A204.1 (cell line): ENCODE data around the gene CSAD.
"Not testable (repeated sequence)": the region's sequence is repeated elsewhere in the genome, so short reads cannot be mapped to it uniquely, and the experiment has no call there.

Source experiments
- FAIRE-seq: peaks from 2 replicates; lab custom pipeline; 2012; peaks lifted over from hg19 to GRCh38; lab: Jason Lieb, UNC

Gene CSAD

GRCh38 chr12:53177447-53177846 is 3.3 kb downstream of the CSAD start:
- not testable (repeated sequence) for FAIRE-seq

DNA sequence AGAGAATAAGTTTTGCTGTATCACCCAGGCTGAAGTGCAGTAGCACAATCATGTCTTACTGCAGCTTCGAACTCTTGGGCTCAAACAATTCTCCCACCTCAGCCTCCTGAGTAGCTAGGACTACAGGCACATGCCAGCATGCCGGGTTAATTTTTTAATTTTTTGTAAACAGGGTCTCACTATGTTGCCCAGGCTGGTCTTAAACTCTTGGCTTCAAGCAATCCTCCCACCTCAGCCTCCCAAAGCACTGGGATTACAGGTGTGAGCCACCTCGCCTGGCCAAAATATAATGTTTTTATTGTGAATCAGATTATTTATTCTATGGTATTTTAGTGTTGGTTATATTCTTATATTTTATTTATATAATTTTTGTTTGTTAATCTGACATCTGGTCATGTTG is 4.0 kb downstream of the CSAD start:
- no peak for FAIRE-seq

DNA sequence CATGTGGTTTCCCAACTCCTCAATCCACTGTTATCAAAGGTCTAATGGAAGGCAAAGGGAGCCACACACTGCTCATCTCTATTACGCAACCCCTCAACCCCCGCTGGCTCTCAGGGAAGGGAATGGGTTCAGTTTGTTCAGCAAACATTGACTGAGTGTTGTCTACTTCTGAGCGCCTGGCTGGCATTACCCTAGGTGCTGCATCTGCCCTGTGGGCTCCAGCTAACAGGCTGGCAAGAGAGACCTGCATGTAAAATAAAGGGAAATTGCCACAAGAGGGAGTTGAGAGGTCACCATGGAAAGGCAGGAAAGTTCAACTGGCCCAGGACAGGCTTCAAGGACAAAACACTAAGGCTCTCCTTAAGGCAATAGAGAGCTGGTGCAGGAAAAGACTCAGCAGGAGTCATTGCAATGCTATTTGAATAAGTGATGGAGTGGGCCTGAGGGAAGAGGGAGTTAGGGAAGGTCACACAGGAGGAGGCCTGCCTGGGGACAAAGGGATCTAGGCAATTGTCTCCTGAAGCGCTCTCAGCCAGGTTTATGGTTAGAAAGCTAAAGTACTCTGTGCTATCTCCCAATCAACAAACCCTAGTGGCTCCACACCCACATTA is 5.7 kb downstream of the CSAD start:
- peak; percentile 34 for FAIRE-seq

- FAIRE-seq = no peak
These were observed 7.5 kb downstream of the CSAD start for GRCh38 chr12:53173085-53173715.

DNA sequence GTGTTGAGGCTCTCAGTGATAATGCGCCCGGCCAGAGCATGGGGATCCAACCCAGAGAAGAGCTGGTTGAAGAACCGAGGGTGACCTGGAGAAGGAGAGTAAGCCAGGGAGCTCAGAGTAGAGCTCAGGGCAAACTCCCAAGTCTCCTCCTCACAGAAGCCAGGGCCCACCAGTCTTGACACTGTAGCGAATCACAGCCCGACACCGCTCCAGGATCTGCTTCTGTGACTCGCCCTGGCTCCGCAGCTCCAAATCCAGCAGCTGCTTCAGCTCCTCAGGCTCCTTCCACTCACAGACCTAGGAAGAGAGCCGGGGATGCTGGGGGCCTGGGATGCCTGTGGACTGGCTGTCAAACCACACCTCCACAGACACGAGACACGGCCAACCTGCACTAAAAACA is 8.4 kb downstream of the CSAD start:
- no peak for FAIRE-seq

DNA sequence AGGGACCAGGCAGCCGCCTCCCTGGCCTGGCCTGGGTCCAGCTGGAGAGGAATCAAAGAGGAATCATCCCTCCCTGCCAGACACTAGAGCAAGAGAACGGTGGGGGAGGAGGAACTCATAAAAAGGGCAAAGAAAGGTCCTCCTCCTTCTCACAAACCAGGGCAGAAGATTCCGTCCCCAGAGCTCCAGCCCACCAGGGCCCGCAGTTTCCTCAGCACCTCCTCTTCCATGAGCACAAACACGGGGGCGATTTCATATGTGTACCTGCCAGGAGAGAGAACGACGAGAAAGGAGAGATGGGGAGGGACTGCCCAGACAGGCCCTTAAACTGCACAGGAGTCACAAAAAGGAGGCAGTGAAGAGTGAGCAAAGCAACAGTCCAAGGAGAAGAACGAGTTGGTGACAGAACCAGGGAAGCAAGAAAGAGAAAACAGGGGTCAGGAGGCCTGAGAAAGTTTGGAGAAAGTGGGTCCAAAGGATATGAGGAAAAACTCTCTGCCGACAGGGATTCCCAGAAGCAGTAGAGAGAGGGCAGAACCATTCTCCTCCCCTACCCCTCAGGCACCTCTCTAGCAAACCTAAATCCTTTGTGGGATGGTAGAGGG is 8.9 kb downstream of the CSAD start:
- no peak for FAIRE-seq

DNA sequence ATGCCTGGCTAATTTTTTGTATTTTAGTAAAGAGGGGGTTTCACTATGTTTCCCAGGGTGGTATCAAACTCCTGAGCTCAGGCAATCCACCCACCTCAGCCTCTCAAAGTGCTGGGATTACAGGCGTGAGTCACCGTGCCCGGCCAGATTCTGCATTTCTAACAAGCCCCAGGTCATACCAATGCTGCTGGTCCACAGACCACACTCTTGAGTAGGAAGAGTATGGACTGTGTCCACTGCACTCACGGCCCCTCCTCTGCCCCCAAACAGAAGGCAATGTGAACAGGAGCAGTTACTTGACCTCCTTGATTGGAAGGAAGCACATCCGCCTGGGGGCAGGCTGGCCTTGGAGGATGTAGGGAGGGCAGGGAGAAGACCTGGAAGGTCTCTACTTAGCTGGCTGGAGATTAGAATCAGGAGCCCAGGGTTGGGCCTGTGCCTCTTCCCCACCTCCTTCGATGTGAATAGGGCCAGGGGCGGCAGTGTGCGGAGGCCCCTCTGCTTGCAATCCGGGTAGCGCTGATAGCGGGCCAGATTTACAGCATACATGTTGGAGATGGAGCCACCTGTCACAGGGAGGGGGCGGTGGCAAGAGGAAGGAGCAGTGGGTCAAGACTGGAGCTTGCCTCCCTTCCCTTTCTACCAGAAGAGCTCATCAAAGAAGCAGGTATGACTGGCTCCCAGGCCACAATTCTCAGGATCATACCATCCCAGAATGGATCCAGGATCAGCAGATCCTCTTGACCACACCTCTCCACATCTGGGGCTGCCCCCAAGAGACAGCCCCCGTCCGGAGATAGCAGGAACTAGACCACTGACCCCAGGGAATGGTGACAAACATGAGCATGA is 9.6 kb downstream of the CSAD start:
- FAIRE-seq = no peak

- no peak for FAIRE-seq
These were observed 10.5 kb downstream of the CSAD start for GRCh38 chr12:53170215-53170614.

GRCh38 chr12:53169644-53170043 is 11.1 kb downstream of the CSAD start:
- FAIRE-seq = no peak

- FAIRE-seq = no peak
These were observed 13.9 kb downstream of the CSAD start for GRCh38 chr12:53166837-53167236.

DNA sequence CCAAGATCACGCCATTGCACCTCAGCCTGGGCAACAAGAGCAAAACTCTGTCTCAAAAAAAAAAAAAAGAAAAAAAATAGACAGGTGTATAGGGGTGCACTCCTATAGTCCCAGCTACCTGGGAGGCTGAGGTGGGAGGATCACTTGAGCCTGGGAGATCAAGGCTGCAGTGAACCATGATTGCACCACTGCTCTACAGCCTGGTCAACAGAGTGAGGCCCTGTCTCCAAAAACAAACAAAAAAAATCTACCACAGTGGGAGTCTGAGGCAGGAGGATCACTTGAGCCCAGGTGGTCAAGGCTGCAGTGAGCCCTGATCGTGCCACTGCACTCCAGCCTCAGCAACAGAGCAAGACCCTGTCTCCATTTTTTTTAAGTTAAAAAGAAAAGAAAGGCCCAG is 17.7 kb downstream of the CSAD start:
- not testable (repeated sequence) for FAIRE-seq

DNA sequence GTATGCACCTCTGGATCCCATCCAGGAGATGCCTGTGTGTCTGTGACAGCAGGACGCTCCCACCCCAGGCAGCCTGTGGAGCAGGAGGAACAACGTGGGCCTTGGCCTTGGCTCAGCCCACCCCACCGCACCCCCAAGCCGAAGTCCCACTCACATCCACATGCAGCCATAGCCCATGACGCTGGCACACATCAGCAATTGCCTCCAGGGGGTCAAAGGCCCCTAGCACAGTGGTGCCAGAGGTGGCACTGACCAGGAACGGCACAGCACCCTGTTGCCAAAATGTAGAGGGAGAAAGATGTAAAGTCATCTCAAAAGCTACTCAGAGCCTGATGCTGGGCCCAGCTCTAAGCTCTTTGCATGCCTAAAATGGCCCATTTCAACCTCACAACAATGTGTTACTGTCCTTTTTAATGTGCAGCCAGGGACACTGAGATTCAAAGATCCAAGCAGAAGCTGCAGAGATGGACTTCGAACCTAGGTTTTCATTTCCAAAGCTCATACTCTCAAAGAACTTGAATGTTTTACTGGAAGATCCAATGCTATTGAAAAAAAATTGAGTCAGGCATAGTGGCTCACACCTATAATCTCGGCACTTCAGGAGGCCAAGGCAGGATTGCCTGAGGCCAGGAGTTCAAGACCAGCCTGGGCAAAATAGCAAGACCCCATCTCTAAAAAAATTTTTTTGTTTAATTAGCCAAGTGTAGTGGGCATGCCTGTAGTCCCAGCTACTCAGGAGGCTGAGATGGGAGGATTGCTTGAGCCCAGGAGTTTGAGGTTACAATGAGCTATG is 19.4 kb downstream of the CSAD start:
- no peak for FAIRE-seq

DNA sequence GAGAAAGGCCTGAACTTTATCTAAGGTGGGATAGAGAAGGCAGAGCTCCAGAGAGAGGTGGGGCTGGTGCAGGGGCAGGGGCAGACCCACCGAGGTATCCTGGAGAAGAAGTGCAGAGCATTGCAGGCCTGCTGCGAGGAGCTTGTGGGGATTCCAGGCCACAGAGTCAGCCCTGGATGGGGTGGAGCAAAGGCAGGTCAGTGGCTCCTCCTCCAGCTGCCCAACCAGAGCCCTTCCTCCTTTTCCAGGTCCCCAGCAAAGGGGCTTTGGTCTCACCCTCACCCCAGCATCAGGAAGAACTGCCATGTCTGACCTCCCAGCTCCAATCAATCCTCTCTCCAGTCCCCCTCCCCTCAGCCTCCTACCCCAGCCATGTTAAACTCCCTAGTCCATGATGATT is 20.1 kb downstream of the CSAD start:
- no peak for FAIRE-seq

GRCh38 chr12:53160000-53160399 is 20.7 kb downstream of the CSAD start:
- FAIRE-seq = no peak

DNA sequence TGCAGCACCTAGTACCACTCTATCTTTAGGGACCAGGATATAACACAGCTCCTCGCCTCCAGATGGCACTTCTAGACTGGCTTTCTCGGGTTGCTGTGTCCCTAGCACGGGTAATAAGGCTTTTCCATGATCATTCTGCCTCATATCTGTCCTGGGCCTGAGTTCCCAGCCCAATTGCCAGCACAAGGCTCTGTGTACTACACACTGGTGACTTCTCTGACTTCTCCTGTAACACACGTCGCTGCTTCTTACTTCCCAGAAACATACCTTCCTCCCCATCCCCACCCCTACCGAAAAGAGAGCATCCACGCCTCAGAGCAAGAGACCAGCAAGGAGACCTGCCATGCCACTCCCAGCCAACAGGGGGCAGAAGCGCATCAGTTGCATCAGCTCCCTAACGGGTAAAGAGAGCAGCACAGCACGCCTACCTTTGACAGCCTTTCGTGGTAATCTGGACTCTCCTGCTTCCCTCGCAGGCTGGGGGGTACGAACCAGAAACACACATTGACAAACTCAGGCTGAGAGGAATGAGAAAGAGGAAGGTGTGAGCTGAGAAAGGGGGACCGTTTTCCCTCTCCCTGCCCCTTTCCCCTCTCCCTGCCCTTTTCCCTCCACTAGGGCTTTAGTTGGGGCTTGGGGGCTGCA is 21.4 kb downstream of the CSAD start:
- FAIRE-seq = no peak

GRCh38 chr12:53152390-53152789 is 28.3 kb downstream of the CSAD start:
- FAIRE-seq = no peak

DNA sequence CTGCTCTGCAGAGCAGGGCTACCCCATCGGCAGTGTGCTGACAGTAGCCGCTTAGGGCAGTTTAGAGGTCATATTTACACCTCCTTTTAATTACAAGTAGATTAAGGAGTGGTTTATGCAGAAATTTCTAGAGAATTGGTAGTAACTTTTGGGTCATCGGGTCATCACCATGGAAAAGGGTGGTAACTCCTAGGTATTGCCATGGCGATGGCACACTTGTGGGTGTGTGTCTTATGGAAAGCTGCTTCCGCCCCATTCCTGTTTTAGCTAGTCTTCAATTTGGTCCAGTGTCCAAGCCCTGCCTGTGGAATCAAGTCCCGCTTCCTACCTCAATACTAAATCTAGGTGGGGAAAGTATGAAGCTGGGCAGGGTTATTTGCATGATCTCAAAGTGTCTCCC is 29.7 kb downstream of the CSAD start:
- FAIRE-seq = no peak

DNA sequence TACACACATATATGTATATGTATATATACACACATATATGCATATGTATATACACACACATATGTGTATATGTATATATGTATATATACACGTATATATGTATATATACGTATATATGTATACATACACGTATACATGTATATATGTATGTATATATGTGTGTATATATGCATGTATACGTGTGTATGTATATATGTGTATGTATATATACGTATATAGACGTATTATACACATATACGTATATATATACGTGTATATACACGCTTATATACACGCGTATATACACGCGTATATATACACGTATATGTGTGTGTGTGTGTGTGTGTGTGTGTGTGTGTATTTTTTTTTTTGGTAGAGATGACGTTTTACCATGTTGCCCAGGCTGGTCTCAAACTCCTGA is 33.1 kb downstream of the CSAD start:
- peak; percentile 70 for FAIRE-seq

DNA sequence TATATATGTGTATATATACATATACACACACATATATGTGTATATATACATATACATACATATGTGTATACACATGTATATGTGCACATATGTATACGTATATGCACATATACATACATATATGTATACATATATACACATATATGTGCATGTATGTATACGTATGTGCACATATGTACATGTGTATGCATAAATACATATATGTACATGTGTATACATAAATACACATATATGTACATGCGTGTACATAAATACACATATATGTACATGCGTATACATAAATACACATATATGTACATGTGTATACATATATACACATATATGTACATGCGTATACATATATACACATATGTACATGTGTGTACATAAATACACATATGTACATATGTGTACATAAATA is 33.5 kb downstream of the CSAD start:
- no peak for FAIRE-seq

DNA sequence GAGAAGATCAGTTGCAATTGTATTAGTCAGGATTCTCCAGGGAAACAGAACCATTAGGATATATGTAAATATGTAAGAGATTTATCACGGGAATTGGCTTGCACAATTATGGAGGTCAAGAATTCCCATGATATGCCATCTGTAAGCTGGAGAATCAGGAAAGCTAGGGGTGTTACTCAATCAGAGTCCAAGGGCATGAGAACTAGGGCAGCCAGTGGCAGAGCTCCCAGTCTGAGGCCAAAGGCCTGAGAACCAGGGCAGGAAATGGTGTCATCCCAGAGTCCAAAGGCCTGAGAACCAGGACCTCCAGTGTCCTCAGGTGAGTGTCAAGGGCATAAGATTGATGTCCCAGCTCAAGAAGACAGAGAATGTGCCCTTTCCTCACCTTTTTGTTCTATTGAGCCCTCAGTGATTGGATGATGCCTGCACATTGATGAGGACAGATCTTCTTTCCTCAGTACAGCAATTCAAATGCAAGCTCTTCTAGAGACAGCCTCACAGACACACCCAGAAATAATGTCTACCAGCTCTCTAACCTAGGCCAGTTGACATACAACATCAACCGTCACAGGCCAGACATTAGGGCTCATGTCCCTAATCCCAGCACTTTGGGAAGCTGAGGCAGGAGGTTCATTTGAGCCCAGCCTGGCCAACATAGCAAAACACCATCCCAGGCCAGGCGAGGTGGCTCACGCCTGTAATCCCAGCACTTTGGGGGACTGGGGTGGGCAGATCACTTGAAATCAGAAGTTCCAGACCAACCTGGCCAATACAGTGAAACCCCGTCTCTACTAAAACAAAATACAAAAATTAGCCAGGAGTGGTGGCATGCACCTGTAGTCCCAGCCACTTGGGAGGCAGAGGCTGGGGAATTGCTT is 35.1 kb downstream of the CSAD start:
- FAIRE-seq = no peak

- no peak for FAIRE-seq
These were observed 37.4 kb downstream of the CSAD start for GRCh38 chr12:53143355-53143754.
